ENCODE measurements around the gene FOXQ1. TPM values are rescaled to one million over a fixed set of nuclear protein-coding genes. Genes with fewer than 3 reads are reported as not detected.

The FOXQ1 gene
- total RNA-seq, 1 donor from 2014 or later: 2.1 TPM

DNA sequence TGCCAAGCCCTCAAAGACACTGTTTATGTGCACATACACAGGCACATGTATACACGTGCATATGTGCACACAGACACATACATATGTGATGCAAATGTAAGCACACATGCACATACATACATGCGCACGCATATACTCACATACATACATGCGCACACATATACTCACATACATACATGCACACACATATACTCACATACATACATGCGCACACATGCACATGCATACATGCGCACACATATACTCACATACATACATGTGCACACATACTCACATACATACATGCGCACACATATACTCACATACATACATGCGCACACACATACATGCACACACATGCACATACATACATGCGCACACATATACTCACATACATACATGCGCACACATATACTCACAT, 20.5 kb upstream of the FOXQ1 start:
- TF ChIP-seq, protein P1, sequence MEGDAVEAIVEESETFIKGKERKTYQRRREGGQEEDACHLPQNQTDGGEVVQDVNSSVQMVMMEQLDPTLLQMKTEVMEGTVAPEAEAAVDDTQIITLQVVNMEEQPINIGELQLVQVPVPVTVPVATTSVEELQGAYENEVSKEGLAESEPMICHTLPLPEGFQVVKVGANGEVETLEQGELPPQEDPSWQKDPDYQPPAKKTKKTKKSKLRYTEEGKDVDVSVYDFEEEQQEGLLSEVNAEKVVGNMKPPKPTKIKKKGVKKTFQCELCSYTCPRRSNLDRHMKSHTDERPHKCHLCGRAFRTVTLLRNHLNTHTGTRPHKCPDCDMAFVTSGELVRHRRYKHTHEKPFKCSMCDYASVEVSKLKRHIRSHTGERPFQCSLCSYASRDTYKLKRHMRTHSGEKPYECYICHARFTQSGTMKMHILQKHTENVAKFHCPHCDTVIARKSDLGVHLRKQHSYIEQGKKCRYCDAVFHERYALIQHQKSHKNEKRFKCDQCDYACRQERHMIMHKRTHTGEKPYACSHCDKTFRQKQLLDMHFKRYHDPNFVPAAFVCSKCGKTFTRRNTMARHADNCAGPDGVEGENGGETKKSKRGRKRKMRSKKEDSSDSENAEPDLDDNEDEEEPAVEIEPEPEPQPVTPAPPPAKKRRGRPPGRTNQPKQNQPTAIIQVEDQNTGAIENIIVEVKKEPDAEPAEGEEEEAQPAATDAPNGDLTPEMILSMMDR (conservative IDR thresholded peaks at IDR 0.05; ENCODE audit: low read depth, low read length): no peak
- no peak overlapping the region for H3K4me3 ChIP-seq (ENCODE audit: low read depth, low read length)
- DNase-seq (ENCODE audit: low read depth): no peak

DNA sequence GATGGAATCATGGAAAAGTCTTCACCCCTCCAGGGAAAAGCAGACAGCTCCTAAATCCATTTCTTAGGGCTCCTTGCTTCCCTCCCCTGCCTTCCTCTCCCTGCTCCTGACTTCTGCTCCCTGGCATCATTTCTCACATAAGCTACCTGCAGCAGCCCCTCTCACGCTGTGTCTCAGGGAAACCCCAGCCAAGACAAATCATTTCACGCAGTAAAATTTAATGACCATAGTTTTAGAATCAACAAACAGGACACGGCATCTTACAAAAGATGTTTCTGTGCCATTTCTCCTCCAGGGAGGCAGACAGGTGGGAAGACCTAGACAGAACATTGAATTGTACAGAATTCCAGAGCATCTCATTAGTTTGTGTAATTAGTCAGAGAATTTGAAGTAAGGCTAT, 16.5 kb upstream of the FOXQ1 start:
- TF ChIP-seq, protein P1 (conservative IDR thresholded peaks at IDR 0.05; ENCODE audit: low read depth, low read length): no peak
- no peak overlapping the region for H3K4me3 ChIP-seq (ENCODE audit: low read depth, low read length)
- no peak for DNase-seq (ENCODE audit: low read depth)

DNA sequence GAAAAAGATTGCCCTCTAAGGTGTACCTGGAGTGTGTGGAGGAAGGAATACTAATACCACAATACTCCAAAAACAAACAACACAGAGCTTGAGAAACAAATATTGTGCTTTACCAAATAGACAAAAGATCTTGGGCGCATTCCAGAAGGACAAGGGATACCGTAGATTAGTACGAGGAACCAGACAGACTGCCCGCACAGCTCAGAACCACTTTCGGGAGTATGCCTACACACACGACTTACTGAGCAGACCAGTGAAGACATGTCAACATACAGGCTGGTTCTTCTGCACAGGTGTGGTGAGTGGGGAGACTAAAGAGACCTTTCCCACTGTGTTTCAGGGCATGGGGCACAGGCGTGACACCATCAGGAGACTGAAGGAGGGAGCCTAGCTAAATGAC, 15.8 kb upstream of the FOXQ1 start:
- H3K4me3 ChIP-seq (ENCODE audit: low read depth, low read length): no peak overlapping the region
- no peak for DNase-seq (ENCODE audit: low read depth)
- TF ChIP-seq, protein P1 (conservative IDR thresholded peaks at IDR 0.05; ENCODE audit: low read depth, low read length): no peak

DNA sequence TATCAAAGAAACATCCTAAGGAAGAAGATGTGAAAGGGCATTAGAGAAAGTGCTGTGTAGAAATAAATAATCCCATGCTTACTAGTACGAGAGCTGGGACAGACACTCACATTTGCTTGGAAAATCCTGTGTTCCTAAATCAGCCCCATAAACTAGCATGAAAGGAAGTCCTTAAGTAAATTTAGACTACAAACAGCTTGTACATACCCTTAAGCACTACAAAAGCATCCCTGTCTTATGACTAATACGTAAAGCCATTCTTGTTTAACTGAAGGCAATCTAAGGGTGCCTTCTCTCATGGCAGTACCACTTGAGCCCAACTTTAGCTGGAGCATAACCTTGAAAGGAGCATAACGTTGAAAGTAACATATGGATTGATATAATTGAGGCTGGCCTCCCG, 15.4 kb upstream of the FOXQ1 start:
- no peak for DNase-seq (ENCODE audit: low read depth)
- no peak overlapping the region for H3K4me3 ChIP-seq (ENCODE audit: low read depth, low read length)
- TF ChIP-seq, protein P1 (conservative IDR thresholded peaks at IDR 0.05; ENCODE audit: low read depth, low read length): no peak

DNA sequence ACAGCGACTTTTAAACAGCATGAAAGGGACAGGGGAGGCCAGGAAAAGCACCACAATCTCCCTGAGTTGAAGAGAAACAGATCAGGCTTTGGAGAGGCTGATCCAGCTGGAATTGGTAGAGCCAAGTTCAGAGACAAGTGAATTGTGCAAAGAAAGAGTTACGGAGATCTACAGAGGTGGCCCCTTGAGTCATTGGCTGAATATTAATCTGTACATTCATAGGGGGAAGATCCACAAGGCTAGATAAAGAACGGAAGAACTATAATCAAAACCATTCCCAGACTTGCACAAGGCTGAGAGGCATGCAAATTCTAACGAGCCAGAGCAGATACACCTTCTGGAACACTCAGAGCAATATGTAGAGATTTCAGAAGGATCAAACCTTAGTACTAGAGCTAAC, 14.2 kb upstream of the FOXQ1 start:
- TF ChIP-seq, protein P1 (conservative IDR thresholded peaks at IDR 0.05; ENCODE audit: low read depth, low read length): no peak
- H3K4me3 ChIP-seq (ENCODE audit: low read depth, low read length): no peak overlapping the region
- no peak for DNase-seq (ENCODE audit: low read depth)

DNA sequence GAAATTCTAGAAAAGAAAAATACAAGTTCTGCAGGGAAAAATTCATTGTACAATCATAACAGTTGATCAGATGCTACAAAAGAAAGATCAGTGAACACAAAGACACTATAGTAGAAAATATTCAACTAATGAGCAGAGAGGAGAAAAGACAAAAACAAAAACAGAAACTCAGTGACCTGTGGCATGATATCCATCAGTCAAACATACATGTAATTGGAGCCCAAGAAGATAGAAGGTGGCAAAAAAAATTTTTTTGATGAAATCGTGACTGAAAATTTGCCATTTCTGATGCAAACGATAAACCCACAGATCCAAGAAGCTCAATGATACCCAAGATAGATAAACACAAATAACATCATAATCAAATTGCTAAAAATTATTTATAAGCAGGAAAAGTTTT, 13.1 kb upstream of the FOXQ1 start:
- TF ChIP-seq, protein P1 (conservative IDR thresholded peaks at IDR 0.05; ENCODE audit: low read depth, low read length): no peak
- H3K4me3 ChIP-seq (ENCODE audit: low read depth, low read length): no peak overlapping the region
- DNase-seq (ENCODE audit: low read depth): no peak

DNA sequence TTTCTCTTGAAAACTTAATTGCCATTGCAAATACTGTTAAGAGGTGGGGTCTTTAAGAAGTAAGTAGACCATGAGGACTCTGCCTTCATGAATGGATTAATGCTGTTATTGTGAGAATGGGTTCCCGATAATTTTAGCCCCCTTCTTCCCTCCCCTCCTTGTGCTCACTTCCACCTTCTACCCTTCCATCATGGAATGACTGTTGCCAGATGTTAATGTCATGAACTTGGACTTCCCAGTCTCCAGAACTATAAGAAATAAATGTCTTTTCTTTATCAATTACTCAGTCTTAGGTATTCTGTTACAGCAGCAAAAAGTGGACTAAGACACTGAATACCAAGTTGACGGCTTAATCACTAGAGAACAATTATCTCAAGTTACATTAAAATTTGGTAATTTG, 5.8 kb upstream of the FOXQ1 start:
- no peak overlapping the region for H3K4me3 ChIP-seq (ENCODE audit: low read depth, low read length)
- no peak for DNase-seq (ENCODE audit: low read depth)
- TF ChIP-seq, protein P1 (conservative IDR thresholded peaks at IDR 0.05; ENCODE audit: low read depth, low read length): no peak

All from epithelial cell of proximal tubule (primary cell).